ENCODE measurements around the gene PRDX4.

GRCh38 chrX:23692166-23692565 is 24.9 kb downstream of the PRDX4 start:
- TF ChIP-seq CTCF (IDR thresholded peaks at IDR 0.05) (no peak), POLR2AphosphoS5 (IDR thresholded peaks at IDR 0.05) (no peak), POLR2A (IDR thresholded peaks at IDR 0.05) (no peak)
